ENCODE results near the gene CHST12. TPM values are rescaled to one million over a fixed set of nuclear protein-coding genes. Genes with fewer than 3 reads are reported as not detected.

Gene CHST12
- total RNA-seq, 3 donors from 2014 or later: 6.2 to 15.0 (median 7.2) TPM

DNA sequence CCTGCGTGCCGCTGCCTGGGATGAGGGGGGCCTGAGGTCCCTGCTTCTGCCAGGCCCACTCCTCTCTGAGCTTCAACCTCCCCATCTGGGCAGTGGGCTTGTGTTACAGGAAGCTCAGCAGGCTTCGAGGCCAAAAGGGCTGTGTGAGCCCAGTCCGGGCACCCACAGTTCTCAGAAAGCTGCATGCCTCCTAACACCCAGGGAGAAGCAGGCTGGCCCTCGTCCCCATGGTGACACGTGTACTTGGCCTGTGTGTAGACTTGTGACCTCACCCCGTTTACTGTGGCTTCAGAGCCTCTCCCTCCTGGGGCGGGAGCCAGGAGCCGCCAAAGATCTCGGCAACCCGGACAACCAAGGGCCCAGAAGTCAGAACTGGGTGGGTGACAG is 75.0 kb downstream of the CHST12 start:
- Histone ChIP-seq H3K4me1 (peaks cover 15 to 19% of the 10 kb centered on the region in 2 donors), H3K27ac (peak overlapping the region; percentile 66 to 80), H3K4me3 (peak overlapping the region; percentile 7 to 61 (median 34)), H3K9me3 (peaks cover 7 to 8% of the 10 kb centered on the region in 2 donors), H3K36me3 (no peaks in the 10 kb centered on the region), H3K27me3 (no peaks in the 10 kb centered on the region)
- peak; percentile 85 to 91 for DNase-seq (ENCODE audit: low spot score in 2 of 2)
- TF ChIP-seq POLR2A (IDR thresholded peaks at IDR 0.05): no peak
- no peak for TF ChIP-seq POLR2AphosphoS5 (IDR thresholded peaks at IDR 0.05)
- no peak for TF ChIP-seq CTCF (IDR thresholded peaks at IDR 0.05)
- intact Hi-C loops (cut with DNase I; ENCODE audit: low total_unique reads): loop anchor here (10.0 kb wide), 1 partner anchor 206 kb away; the partner anchor contains the start of gene AMZ1

GRCh38 chr7:2478800-2479199 is 75.4 kb downstream of the CHST12 start:
- H3K9me3 ChIP-seq: peaks cover 7 to 9% of the 10 kb centered on the region in 2 donors
- no peaks in the 10 kb centered on the region for H3K27me3 ChIP-seq
- H3K4me1 ChIP-seq: peaks cover 15 to 19% of the 10 kb centered on the region in 2 donors
- peak overlapping the region; percentile 66 to 80 for H3K27ac ChIP-seq
- no peak for DNase-seq (ENCODE audit: low spot score in 2 of 2)
- intact Hi-C loops (cut with DNase I; ENCODE audit: low total_unique reads): loop anchor here (10.0 kb wide), 1 partner anchor 206 kb away; the partner anchor contains the start of gene AMZ1
- H3K36me3 ChIP-seq: no peaks in the 10 kb centered on the region
- H3K4me3 ChIP-seq: peak overlapping the region; percentile 7 to 61 (median 34)
- TF ChIP-seq POLR2AphosphoS5 (IDR thresholded peaks at IDR 0.05): no peak
- TF ChIP-seq CTCF (IDR thresholded peaks at IDR 0.05): no peak
- TF ChIP-seq POLR2A (IDR thresholded peaks at IDR 0.05): no peak

DNA sequence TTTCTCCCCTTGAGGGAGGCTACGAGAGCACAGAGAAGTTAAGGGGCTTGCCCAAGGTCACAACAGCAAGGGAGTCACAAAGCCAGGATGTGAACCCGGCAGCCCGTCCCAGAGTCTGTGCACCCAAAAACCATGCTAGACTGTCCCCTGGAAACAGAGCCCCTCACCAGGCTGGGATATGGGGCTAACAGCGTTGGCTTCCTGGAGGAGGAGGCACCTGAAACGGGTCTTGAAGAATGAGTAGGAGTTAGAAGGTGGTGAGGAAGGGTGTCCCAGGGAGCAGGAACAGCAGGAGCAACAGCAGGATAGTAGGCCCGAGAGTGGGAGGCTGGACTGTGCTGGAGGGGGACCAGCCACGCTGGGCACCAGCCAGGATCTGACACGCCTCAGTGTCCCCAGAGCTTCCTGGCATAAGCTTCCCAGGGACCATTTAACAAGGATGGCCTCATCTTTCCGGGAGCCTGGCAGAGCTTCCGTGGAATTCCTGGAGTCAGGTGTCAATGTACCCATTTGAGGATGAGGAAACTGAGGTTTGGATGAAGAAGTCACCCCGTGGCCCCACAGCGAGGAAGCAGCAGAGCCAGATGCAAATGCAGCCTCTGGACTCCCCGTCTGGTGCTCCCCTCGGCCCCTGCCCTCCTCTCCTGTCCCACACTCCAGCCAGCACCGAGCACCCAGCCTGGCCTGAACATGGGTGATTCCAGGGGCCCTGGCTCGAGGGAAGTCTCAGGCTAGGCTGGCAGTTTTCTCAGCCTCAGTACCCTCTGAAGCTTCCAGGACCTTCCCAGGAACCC is 76.1 kb downstream of the CHST12 start:
- intact Hi-C loops (cut with DNase I; ENCODE audit: low total_unique reads): loop anchor here (10.0 kb wide), 1 partner anchor 205 kb away; the partner anchor contains the start of gene AMZ1
- no peaks in the 10 kb centered on the region for H3K36me3 ChIP-seq

DNA sequence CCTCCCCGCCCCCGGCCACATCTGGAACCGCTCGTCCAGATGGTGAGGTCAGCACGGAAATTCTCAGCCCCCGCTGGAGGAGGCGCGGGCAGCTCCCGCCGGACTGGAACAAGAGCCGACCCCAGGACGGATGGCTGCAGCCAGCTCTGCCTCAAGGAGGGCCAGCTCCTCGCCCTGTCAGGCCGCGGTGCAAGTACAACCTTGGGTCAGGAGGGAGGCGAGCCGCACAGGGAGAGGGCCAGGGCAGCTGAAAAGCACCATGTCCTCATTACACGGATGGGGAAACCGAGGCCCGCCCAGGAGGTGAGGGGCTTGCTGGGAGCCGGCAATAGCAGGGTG is 76.6 kb downstream of the CHST12 start:
- Histone ChIP-seq H3K4me1 (peaks cover 15 to 19% of the 10 kb centered on the region in 2 donors), H3K36me3 (no peaks in the 10 kb centered on the region), H3K9me3 (peaks cover 7 to 9% of the 10 kb centered on the region in 2 donors), H3K27ac (no peak overlapping the region), H3K27me3 (no peaks in the 10 kb centered on the region), H3K4me3 (peak overlapping the region in 1 of 3 donors; percentile 5)
- TF ChIP-seq CTCF (IDR thresholded peaks at IDR 0.05) (no peak), POLR2A (IDR thresholded peaks at IDR 0.05) (no peak), POLR2AphosphoS5 (IDR thresholded peaks at IDR 0.05) (no peak)
- intact Hi-C loops (cut with DNase I; ENCODE audit: low total_unique reads): no loop called here
- DNase-seq (ENCODE audit: low spot score in 2 of 2): no peak

More for the DNA sequence above, 76.1 kb downstream of the CHST12 start:
- Histone ChIP-seq H3K4me1 (peaks cover 15 to 19% of the 10 kb centered on the region in 2 donors), H3K27me3 (no peaks in the 10 kb centered on the region), H3K4me3 (peak overlapping the region in 1 of 3 donors; percentile 61), H3K9me3 (peaks cover 7 to 9% of the 10 kb centered on the region in 2 donors), H3K27ac (no peak overlapping the region)
- TF ChIP-seq CTCF (IDR thresholded peaks at IDR 0.05) (no peak), POLR2AphosphoS5 (IDR thresholded peaks at IDR 0.05) (no peak), POLR2A (IDR thresholded peaks at IDR 0.05) (no peak)
- no peak for DNase-seq (ENCODE audit: low spot score in 2 of 2)

- Histone ChIP-seq H3K4me3 (no peak overlapping the region), H3K4me1 (peaks cover 15 to 19% of the 10 kb centered on the region in 2 donors), H3K27me3 (no peaks in the 10 kb centered on the region), H3K36me3 (no peaks in the 10 kb centered on the region), H3K9me3 (peaks cover 7 to 9% of the 10 kb centered on the region in 2 donors), H3K27ac (no peak overlapping the region)
- intact Hi-C loops (cut with DNase I; ENCODE audit: low total_unique reads): no loop called here
- no peak for DNase-seq (ENCODE audit: low spot score in 2 of 2)
- no peak for TF ChIP-seq POLR2A (IDR thresholded peaks at IDR 0.05)
- TF ChIP-seq POLR2AphosphoS5 (IDR thresholded peaks at IDR 0.05): no peak
- no peak for TF ChIP-seq CTCF (IDR thresholded peaks at IDR 0.05)
Observed at GRCh38 chr7:2481195-2481594, 77.8 kb downstream of the CHST12 start.
